T-helper 2 cell (primary cell): ENCODE data around the gene OSTM1.
A peak's percentile ranks its signal among the peaks of the same experiment; 100 is the strongest.

Source experiments
- DNase-seq, 5 experiments: peaks; one replicate each; pipeline versions ENCODE4 v3.0.0 to v3.0.0-alpha.2; 2012 to 2022
- total RNA-seq, 2 donors: gene quantifications; one replicate each; lab custom pipeline; 2026; lab: John Stamatoyannopoulos, UW

Gene OSTM1, protein sequence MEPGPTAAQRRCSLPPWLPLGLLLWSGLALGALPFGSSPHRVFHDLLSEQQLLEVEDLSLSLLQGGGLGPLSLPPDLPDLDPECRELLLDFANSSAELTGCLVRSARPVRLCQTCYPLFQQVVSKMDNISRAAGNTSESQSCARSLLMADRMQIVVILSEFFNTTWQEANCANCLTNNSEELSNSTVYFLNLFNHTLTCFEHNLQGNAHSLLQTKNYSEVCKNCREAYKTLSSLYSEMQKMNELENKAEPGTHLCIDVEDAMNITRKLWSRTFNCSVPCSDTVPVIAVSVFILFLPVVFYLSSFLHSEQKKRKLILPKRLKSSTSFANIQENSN
- total RNA-seq: 37.4 to 49.0 reads per million in 2 donors

DNA sequence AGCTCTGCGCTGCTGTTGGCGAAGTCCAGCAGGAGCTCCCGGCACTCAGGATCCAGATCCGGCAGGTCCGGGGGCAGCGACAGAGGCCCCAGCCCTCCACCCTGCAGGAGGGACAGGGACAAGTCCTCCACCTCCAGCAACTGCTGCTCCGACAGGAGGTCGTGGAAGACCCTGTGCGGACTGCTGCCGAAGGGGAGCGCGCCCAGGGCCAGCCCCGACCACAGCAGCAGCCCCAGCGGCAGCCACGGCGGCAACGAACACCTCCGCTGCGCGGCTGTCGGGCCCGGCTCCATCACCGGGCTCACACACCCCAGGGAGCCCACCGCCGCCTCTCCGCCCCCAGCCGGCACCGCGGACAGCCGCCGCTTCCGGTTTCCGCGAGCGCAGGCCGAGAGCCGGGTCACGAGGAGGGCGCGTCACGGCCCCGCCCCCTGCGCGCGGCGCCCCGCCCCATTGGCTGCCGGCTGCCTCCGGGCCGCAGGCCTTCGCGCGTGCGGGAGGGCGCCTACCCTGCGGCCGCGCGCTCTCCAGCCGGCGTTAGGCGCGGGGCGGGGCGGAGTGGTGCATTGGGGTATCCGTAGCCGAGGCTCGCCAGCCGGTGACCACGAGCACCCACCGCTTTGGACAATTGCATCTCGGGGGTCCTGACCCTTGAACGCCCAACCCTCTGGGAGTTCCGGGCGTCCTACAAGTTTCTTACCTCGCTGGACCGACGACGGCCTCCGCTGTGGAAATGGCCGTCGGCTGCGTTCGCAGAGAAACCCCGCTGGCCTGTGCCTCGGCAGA is at the start of gene OSTM1:
Gene OSTM1 (minus strand): TSS at position 383 of the 786 bp plus-strand sequence. CDS start 90 bp downstream, at position 293.
- DNase-seq: peak; percentile 88 to 94 (median 92)

DNA sequence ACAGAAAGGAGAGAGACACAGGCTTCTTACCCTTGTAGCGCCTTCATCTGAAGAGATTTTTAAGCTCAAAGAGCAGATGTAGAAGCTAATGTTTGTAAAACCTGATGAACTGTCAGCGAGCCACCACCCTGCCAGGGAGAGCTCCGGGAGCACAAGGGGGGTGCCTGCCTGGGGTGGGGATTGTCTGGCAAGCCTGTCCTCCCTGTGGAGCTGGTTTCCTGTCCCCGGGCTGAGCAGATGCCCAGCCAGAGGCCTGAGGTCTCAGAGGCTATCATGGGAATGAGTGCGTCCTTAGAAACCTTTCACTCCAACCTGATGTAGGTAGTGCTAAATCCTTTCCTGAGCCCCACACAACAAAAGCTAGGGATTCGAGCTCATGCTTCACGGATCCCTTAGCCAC is 49.4 kb upstream of the OSTM1 start:
- DNase-seq: no peak

DNA sequence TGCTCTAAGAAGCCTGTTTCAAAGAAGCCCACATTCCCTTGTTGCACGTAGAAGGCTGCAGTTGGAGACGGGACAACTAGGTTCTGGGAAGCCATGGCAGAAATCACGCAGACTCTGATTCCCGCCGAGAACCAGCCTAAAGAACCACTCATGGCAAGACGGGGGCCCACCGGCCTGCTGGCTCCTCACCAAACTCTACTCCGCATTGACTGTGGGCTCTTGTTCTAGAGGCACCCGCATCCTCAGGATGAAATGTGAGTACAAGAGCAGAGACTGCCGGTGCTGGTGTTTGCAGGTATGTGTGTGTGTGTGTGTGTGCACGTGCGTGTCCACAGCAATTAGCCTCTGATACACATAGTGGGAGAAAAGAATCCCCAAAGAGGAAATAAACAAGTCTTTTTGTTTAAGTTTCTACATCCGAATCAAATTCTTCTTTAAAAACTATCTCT is 49.0 kb upstream of the OSTM1 start:
- no peak for DNase-seq

DNA sequence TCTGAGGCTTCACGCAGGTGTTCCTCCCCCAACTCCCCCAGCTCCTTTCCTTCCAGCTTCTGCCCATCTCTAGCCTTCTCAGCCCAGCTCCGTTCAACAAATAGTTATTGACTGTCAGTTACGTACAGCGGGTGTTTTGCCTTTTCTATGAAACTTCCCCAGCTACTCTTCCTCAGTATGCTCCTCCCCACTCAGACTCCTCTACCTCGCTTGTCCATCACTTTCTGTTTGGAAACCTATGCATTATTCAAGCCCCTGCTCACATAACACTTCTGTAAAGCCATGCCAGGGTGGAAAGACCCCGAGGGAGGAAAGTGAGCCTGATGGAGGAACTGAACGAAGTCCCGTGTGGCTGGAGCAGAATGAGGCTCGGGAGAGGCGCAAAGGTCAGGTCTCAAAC is 47.1 kb upstream of the OSTM1 start:
- no peak for DNase-seq

DNA sequence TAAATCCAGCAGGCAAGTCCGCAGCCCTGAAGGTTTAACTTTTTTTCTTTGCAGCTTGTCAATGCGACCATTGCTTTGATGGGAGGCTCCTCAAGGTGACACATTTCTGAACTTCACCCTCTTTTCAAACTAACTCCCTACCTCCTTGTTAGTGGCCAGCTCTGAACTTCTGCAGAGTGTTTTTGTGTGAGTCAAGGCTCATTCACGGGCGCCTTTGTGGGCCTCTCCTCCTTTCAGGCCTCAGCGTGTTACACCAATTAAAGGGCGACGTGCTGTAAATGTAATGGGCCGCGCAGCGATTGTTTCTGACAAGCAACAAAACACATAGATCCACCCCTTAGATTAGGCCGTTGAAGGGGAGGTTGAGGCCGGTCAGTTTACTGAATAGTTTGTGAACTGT is 45.8 kb upstream of the OSTM1 start:
- DNase-seq: no peak

DNA sequence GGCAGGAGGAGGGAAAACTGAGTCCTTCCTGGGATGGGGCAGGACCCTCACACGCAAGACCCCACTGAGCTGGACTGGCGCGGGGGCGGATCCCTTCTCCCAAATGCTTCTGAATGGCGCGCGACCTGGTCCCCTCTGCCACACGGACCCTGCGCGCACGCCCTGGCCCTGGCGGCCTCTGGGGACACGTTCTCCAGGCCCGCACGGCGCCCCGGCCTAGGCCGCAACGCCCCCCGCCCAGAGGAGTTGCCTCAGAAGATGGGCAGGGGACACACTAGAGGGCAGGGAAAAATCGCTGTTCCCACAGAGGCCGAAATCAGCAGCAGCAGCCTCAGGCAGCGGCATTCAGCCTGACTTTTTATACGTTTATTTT is 45.2 kb upstream of the OSTM1 start:
- no peak for DNase-seq

DNA sequence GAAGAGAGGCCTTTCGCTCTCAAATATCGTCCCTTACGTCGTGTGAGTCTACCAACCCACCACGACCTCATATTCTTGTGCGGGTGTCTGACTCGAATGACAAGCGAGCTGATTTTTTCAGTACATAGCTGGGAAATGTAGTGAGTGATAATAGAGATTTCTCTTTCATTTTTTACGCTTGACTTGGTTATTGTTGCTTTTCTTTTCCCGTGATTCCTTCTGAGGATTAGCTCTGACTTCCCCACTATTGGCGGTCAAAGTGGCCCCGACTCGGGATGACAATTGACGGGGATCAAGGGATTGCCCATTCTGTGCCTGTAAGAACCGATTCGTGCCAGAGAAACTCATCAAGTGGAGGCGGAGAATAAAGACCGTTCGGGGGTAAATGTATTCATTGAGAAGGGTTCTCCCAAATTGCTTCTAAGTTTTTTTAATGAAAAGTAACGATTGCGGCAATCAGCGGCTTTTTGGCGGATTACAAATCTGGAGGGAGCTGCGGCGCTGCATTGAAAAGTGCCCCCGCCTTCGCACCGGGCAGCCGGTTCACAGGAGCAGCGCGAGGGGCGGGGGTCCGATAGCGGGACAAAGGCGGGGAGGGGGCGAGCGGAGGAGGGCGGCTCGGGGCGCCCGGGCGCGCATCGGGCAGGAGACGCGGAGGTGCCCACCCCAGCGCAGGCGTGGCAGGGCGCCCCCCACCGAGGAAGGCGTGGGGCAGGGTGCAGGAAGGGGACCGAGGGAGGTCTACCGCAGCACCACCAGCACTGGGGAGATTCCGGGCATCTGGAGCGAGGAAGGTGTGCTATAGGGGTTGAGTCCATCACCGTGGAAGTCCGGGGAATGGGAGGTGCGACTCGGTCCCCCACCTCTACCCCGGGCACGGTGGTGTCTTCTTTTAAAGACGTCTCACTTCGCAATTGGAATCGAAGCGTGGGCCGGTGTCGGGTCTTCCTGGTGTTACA is 44.5 kb upstream of the OSTM1 start:
- DNase-seq: peak in 1 of 5 experiments; percentile 33

DNA sequence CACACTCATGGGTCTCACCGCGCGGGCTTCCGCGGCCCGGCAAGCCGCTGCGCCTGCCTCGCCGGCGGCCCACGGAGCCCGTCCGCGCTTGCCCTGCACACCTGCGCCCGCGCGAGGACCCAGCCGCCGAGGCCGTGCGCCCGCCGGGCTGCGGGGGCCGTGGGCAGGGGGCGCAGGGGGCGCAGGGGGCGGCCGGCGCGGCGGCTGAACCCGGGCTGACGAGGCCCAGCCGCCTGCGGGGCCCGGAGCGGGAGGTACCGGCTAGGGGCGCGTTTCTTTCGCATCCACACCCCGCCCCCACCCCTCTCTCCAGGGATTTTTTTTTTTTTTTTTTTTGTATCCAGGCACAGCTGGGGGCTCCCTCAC is 43.8 kb upstream of the OSTM1 start:
- no peak for DNase-seq

DNA sequence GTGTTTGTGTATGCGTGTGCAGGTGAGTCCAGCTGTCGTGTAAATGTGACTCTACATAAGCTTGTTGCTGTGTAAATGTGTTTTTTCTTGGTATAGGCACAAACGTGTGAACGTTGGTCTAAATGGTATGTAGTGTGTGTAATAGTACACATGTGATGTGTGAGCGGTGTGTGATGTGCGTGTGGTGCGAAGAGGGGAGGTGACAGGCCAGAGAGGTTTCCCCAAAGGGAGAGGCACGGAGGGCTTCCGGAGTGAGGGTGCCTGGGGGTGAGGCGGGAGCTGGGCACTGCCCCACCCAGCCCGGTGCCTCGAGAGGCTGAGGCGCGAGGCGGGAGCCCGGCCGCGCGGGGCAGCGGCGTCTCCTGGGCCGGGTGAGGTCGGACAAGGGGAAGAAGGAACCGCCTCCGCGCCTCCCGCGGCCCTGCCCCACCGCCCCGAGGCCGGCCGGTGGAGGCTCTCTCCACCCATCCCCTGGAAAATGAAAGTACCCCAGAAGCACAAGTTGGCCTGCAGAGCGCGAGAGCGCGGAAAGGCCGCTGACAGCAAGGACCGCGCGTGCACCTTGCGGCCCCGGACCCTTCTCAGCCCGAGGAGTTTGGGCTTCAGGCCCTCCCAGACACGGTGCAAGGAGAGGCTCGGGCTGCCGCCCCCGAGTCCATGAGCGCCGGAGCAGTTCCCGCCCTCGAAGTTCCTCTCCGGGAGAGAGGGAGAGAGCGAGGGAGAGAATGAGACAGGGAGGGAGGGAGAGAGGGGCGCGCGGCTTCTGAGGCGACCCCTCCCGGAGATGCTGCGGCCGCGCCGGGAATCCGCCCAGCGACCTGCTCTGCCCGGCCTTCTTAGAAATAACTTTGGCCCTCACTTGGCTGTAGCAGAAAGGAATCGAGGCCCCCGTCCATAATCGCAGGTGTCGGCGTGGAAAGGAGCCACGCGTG is 43.2 kb upstream of the OSTM1 start:
- DNase-seq: peak in 1 of 5 experiments; percentile 48

DNA sequence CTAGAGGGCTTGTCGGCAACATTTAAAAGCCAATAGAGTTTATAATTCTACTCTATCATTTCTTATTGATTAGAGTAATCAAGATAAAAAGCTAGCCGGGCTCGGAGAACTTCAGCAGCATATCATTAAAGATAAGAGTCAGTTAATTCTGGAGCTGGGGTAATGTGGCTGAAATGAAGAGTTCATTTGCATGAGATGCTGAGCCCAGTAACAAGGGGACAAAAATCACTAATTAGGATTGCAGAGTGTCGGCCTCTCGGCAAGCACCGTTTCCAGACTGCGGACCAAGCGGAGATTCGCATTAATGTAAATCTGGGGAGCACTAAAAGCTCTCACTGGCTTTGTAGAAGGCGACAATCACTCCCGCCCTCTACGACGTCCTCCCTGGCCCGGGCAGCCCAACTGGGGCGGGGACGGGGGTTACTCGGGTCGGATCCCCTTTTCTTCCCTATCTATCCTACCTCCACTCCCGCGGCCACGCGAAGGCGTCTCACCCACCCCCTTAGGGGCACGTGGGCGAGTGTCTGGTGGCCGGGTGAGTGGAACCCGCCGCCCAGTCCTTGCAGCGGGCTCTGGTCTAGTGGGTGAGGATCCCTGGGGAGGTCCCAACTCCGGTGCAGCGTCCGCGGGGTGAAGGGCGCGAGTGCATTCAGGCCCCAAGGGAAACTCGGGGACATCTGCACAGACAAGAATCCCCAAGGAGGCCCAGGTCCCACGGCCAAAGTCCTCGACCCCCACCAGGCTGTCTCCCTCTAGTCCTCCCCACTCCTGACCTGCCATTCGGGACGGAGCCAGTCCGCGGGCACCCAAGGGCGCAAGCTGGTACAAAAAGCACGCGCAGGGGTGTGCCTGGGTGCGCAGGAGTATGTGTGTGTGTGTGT is 42.2 kb upstream of the OSTM1 start:
- DNase-seq: no peak

DNA sequence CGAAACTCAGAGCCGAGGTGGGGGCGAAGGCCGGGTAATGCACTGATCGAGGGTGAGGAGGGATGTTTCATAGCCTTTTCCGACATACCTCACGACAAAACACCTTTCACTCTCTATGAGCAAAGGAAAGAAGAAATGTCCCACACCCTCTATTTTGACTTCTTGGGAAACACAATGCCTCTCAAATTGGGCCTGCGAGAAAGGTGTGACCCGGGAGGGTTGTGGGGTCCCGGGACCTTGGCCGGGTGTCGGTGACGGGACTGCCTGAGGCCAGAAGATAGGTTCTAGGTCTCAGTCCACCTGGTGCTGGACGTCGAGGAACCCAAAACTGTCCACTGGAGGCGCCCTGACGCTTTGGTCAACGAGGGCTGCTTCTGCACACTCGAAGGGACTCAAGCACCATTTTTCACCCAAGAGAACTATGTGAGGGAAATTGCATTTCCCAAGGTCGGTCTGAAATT is 41.1 kb upstream of the OSTM1 start:
- peak in 1 of 5 experiments; percentile 25 for DNase-seq

DNA sequence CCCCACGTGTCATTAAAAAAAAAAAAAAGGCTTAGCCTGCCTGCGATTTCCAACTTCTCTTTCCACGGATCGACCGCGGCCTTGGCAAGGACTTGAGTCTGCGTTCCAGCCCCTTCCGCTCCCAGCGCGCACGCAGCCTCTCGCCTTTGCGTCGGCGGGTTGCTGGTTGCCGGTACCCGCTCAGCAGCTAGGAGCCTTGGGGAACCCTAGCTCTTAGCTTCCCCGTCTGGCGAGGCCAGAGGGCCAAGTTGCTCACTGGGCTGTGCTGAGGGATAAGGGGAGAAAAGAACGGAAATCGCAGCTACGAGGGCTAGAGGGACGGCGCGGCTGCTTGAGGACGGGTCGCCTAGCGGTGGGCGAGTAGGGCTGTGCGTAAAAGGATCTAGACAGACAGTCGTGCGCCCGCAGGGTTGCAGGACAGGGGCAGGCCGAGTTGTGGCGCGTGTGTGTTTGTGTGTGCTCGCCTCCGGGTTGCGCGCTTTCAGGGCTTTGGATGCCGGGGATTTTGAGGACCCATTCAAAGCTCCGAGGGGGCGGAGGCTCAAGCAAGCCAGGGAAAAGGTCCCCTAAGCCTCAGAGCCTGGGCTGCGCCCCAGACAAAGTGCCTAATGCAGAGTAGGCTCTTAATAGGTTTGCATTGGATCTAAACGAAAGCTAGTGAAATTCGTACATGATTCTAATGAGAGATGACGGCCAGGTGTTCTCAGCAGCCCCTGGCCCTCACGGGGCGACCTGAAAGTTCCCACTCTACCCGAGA is 40.5 kb upstream of the OSTM1 start:
- peak in 1 of 5 experiments; percentile 56 for DNase-seq

DNA sequence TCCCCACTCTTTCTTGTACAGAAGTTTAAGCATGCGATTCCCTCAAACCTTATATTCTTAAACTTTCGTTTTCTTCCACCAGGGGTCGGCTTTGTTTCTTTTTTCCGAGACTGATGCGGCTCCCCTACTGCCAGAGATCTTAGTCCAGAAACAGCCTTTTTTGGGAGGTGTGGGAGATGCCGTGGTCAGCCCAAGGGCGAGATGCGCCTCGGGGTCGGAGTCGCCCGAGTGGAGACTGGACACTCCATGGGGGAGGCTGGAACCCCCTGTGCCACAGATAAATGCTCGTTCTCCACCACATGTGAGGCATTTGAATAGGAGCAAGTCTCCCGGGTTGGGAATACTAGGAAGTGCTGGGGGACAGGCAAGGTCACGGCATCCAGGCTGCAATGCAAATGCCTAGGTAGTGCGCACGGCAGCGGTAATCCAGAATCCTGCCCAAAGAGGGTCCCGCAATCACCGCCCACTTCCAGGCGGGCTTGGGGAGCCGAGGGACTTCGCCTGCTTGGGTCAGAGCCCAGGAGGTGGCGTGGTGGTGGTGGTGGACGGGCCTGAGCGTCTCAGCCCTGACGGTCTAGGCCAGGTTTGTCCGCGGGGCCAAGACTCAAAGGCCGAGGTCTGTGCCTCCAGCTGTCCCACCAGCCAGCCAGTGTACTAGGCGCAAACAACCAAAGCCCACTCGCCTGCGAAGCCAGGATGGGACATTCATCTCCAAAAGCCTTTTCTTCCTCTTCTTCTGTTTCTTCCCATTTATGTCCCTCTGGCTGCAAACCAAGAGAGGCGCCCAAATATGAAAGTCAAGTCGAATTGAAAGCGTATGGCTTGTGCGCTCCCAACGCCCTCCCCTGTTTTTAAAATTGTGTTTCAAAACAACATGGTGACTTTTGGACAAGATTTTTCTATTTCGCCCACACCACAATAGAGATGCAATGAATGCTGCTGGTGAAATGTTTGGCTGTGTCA is 39.3 kb upstream of the OSTM1 start:
- DNase-seq: peak in 1 of 5 experiments; percentile 32

DNA sequence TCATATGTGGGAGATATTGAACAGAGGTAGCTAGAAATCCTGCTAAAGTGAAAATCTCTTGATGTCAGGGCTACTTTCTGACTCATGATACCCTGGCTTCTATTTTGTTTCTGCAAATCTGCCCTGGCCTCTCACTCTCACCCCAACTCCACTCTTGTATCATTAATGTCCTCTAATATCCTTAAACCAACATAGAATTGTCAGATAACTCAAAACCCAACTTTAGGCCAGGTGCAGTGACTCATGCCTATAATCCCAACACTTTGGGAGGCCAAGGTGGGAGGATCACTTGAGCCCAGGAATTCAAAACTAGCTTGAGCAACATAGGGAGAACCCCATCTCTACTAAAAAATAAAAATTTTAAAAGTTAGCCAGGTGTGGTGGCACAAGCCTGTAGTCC is 33.8 kb upstream of the OSTM1 start:
- DNase-seq: no peak

DNA sequence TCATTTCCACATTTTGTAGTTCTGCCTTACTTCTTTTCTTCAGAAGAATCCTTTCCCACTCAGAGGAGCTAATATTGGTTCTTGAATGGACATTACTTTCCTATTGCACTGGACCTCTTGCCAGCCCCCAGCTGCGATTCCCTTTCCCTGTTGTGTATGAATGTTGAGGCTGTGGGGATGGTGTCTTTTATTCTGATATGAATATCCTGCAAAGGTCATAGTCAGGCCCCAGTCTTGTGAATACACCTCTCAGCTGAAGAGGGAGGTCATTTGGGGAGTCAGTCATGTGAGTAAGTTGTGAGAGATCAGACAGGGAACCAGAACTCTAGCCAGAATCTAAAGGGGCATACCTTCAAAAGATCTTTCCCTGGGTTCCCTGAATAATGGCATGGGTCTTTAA is 32.6 kb upstream of the OSTM1 start:
- no peak for DNase-seq

DNA sequence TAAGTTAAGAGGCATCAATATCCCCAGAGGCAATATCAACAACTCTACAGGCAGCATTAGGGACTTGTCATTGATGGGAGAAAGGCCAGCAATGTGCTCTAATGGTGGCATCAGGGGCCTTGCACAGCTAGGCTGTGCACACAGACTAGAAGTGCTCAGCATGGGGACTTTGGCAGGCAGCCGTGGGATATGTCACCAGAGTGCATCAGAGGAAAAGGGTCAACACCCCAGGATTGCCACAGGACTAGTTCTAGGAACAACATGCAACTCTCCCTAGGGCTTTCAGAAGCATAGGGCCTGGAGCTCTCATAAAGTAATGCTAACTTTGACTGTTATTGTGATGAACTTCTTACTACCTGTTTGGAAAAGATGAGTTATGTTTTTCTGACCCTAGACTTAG is 32.2 kb upstream of the OSTM1 start:
- DNase-seq: no peak

DNA sequence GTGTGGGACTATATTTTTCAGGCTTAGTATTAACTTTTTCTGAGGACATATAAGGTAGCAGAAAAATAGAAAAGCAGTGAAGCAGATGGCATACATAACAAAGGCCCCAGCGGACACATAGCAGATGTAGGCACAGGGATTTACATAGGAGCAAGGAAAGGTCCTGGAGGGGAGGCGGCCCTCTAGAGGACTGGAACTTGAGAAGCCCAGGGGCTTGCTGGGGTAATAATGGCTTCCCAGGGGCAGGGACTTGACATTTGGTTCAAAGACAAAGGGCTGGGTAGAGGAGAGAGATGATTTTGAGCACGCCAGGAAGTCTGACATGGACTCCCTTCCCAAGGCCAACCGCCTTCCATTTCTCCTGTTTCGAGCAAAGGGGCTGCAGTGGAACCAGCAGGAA is 31.7 kb upstream of the OSTM1 start:
- DNase-seq: no peak

DNA sequence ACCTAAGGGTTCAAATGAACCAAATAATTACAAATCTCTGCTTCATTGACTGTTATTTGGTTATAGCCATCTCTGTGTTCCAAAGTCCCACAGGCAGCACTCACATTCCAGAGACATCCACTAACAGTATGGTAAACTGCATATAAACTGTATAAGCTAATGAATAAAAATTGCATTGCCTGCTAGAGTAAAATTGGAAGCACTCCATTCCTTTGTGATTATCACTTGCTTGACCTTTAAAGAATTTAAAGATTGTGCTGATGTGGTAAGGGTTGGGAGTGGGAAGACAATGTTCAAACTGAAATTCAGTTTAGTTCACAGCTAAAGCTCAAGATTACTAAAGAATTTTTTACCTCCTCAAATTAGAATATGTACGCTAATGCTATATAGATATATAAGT is 31.0 kb upstream of the OSTM1 start:
- no peak for DNase-seq

DNA sequence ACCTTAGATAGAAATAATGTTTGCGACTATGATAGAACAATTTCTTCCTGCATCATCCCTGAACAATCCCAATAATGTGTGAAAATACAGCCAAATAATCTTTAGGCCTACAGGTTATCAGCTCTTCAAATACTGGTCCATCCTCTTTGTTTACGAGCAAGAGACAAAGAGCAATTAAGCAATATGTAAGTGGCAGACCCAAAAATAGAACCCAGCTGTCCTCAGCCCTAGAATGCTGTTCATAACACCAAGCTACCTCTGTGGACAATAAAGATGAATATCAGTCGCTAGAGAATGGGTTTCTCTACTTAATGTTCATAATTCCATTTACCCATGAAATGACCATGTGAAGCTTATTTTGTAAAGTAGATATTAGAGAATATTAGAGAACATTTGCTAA is 28.4 kb upstream of the OSTM1 start:
- no peak for DNase-seq
